ENCODE results near the gene FCHSD2.

FCHSD2 gene

DNA sequence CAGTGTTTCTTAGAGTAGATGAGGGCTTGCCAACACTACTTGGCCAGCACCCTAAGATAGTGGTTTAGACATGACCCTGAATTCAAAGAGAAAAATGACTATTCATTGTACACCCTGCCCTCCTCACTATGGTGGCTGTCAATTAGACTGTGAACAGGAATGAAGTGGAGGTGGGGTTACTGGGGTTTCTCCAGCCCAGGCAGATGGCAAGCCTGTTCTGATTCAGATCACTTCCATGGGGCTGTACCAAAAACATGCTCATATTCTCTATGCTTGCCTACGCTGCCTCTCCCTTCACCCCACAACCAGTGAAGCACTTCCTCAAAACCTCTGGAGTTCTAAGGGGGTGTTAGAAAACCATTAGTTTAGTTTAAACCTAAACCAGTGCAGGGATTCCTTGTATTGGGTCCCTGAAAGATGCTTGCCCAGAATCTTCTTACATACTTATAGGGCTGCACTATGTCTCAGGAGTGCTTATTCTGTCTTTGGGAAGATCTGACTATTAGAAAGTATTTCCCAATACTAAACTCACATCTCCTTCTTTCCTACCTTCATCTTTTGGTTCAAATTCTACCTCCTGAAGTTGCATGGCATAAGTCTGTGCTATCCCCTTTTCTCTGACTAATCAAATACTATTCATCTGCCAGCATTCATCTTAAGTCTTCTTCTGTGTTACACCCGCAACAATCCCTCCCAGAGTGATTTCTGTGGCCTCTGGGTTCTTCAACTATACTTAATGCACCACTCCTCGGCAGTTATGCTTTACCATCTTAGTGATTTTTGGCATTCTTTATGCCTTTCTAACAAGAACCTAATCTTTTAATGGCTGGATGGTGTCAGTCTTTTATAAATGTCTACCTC lies 256.1 kb downstream of the FCHSD2 start:
- no peak for DNase-seq (ENCODE audit: low read depth, low spot score)
- no peaks in the 10 kb centered on the region for H3K4me1 ChIP-seq (ENCODE audit: control insufficient read depth, insufficient read depth, low read length)
- H3K4me3 ChIP-seq (ENCODE audit: low read length), result no peak overlapping the region
- H3K36me3 ChIP-seq (ENCODE audit: control insufficient read depth, insufficient read depth, low read length), result no peaks in the 10 kb centered on the region
- WGBS (ENCODE audit: insufficient coverage, insufficient read length), result no CpG with 5 or more reads among the region's 3 CpGs
- H3K27me3 ChIP-seq (ENCODE audit: control insufficient read depth, insufficient read depth, low read length), result no peaks in the 10 kb centered on the region
- H3K9me3 ChIP-seq (ENCODE audit: control insufficient read depth, insufficient read depth, low read length), result no peaks in the 10 kb centered on the region
- H3K27ac ChIP-seq (ENCODE audit: low read length), result no peak overlapping the region

DNA sequence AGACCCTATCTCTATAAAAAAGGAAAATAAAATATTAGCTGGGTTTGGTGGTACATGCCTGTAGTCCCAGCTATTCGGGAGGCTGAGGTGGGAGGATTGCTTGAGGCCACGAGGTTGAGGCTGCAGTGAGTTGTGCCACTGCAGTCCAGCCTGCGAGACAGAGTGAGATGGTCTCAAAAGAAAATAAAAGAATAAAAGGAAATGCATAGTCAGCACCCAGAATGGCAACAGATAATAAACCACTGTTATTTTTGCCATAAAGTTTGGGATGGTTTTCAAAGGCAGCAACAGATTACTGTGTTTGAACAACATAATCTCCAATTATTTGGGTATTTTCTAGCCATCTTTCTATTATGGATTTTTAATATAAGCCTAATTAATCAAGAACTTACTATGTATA lies 266.0 kb downstream of the FCHSD2 start:
- Histone ChIP-seq H3K9me3 (ENCODE audit: control insufficient read depth, insufficient read depth, low read length) (no peaks in the 10 kb centered on the region), H3K27ac (ENCODE audit: low read length) (no peak overlapping the region), H3K4me1 (ENCODE audit: control insufficient read depth, insufficient read depth, low read length) (no peaks in the 10 kb centered on the region), H3K27me3 (ENCODE audit: control insufficient read depth, insufficient read depth, low read length) (no peaks in the 10 kb centered on the region), H3K36me3 (ENCODE audit: control insufficient read depth, insufficient read depth, low read length) (no peaks in the 10 kb centered on the region), H3K4me3 (ENCODE audit: low read length) (no peak overlapping the region)
- DNase-seq (ENCODE audit: low read depth, low spot score), result no peak
- WGBS (ENCODE audit: insufficient coverage, insufficient read length), result no CpG with 5 or more reads among the region's 3 CpGs

- WGBS (ENCODE audit: insufficient coverage, insufficient read length), result no CpG with 5 or more reads among the region's 1 CpG
Observed at GRCh38 chr11:72875736-72876135, 266.4 kb downstream of the FCHSD2 start.

DNA sequence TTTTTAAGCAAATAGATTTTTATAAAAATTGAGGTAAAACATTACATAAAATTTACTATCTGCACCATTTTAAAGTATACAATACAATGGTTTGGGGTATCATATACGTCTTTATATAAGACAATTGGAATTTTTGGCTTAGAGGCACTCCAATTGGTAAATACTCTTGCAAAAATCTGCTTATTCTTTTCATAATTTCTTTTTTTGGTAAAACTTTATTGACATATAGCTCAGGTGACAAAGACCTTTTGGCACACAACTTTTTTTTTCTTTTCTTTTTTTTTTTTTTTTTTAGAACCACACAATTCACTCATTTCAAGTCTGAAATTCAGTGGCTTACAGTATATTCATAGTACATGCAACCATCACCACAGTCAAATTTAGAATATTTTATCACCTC lies 270.1 kb downstream of the FCHSD2 start:
- Histone ChIP-seq H3K27ac (ENCODE audit: low read length) (no peak overlapping the region), H3K4me1 (ENCODE audit: control insufficient read depth, insufficient read depth, low read length) (no peaks in the 10 kb centered on the region), H3K9me3 (ENCODE audit: control insufficient read depth, insufficient read depth, low read length) (no peaks in the 10 kb centered on the region), H3K27me3 (ENCODE audit: control insufficient read depth, insufficient read depth, low read length) (no peaks in the 10 kb centered on the region), H3K4me3 (ENCODE audit: low read length) (no peak overlapping the region), H3K36me3 (ENCODE audit: control insufficient read depth, insufficient read depth, low read length) (no peaks in the 10 kb centered on the region)
- DNase-seq (ENCODE audit: low read depth, low spot score), result no peak
- WGBS (ENCODE audit: insufficient coverage, insufficient read length), result no CpG with 5 or more reads among the region's 1 CpG

More at GRCh38 chr11:72875736-72876135, 266.4 kb downstream of the FCHSD2 start:
- H3K27me3 ChIP-seq (ENCODE audit: control insufficient read depth, insufficient read depth, low read length), result no peaks in the 10 kb centered on the region
- DNase-seq (ENCODE audit: low read depth, low spot score), result no peak
- no peaks in the 10 kb centered on the region for H3K9me3 ChIP-seq (ENCODE audit: control insufficient read depth, insufficient read depth, low read length)
- no peak overlapping the region for H3K4me3 ChIP-seq (ENCODE audit: low read length)
- no peak overlapping the region for H3K27ac ChIP-seq (ENCODE audit: low read length)
- H3K36me3 ChIP-seq (ENCODE audit: control insufficient read depth, insufficient read depth, low read length), result no peaks in the 10 kb centered on the region
- H3K4me1 ChIP-seq (ENCODE audit: control insufficient read depth, insufficient read depth, low read length), result no peaks in the 10 kb centered on the region

GRCh38 chr11:72871119-72871518 lies 271.0 kb downstream of the FCHSD2 start:
- H3K36me3 ChIP-seq (ENCODE audit: control insufficient read depth, insufficient read depth, low read length), result no peaks in the 10 kb centered on the region
- no CpG with 5 or more reads among the region's 1 CpG for WGBS (ENCODE audit: insufficient coverage, insufficient read length)
- H3K4me3 ChIP-seq (ENCODE audit: low read length), result no peak overlapping the region
- H3K27ac ChIP-seq (ENCODE audit: low read length), result no peak overlapping the region
- no peaks in the 10 kb centered on the region for H3K4me1 ChIP-seq (ENCODE audit: control insufficient read depth, insufficient read depth, low read length)
- DNase-seq (ENCODE audit: low read depth, low spot score), result no peak
- H3K9me3 ChIP-seq (ENCODE audit: control insufficient read depth, insufficient read depth, low read length), result no peaks in the 10 kb centered on the region
- H3K27me3 ChIP-seq (ENCODE audit: control insufficient read depth, insufficient read depth, low read length), result no peaks in the 10 kb centered on the region

DNA sequence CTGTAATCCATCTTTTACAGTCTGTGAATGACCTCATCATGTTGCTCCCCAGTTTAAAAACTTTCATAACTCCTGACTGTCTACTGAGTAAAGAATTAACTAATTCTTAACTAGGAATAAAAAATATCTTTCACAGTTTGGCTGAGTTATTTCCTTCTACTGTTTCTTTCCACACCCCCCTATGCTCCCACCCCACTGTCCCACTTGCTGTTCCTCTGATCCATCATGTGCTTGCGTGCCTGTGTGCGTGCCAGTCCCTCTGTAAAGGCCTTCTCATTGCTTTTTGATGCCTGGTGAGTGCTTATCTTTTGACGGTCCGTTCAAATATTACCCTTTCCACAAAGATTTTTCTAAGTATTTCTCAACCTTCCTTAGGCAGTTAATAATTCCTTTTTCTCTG lies 272.3 kb downstream of the FCHSD2 start:
- no peak overlapping the region for H3K4me3 ChIP-seq (ENCODE audit: low read length)
- no peaks in the 10 kb centered on the region for H3K9me3 ChIP-seq (ENCODE audit: control insufficient read depth, insufficient read depth, low read length)
- no peak overlapping the region for H3K27ac ChIP-seq (ENCODE audit: low read length)
- no peaks in the 10 kb centered on the region for H3K27me3 ChIP-seq (ENCODE audit: control insufficient read depth, insufficient read depth, low read length)
- no peak for DNase-seq (ENCODE audit: low read depth, low spot score)
- no peaks in the 10 kb centered on the region for H3K4me1 ChIP-seq (ENCODE audit: control insufficient read depth, insufficient read depth, low read length)
- H3K36me3 ChIP-seq (ENCODE audit: control insufficient read depth, insufficient read depth, low read length), result no peaks in the 10 kb centered on the region
- no CpG with 5 or more reads among the region's 4 CpGs for WGBS (ENCODE audit: insufficient coverage, insufficient read length)

- H3K27ac ChIP-seq (ENCODE audit: low read length), result no peak overlapping the region
- no CpG with 5 or more reads among the region's 5 CpGs for WGBS (ENCODE audit: insufficient coverage, insufficient read length)
- no peaks in the 10 kb centered on the region for H3K27me3 ChIP-seq (ENCODE audit: control insufficient read depth, insufficient read depth, low read length)
- H3K4me3 ChIP-seq (ENCODE audit: low read length), result no peak overlapping the region
- no peaks in the 10 kb centered on the region for H3K4me1 ChIP-seq (ENCODE audit: control insufficient read depth, insufficient read depth, low read length)
- no peaks in the 10 kb centered on the region for H3K36me3 ChIP-seq (ENCODE audit: control insufficient read depth, insufficient read depth, low read length)
- no peaks in the 10 kb centered on the region for H3K9me3 ChIP-seq (ENCODE audit: control insufficient read depth, insufficient read depth, low read length)
- DNase-seq (ENCODE audit: low read depth, low spot score), result no peak
Observed at GRCh38 chr11:72867970-72868369, 274.1 kb downstream of the FCHSD2 start.

DNA sequence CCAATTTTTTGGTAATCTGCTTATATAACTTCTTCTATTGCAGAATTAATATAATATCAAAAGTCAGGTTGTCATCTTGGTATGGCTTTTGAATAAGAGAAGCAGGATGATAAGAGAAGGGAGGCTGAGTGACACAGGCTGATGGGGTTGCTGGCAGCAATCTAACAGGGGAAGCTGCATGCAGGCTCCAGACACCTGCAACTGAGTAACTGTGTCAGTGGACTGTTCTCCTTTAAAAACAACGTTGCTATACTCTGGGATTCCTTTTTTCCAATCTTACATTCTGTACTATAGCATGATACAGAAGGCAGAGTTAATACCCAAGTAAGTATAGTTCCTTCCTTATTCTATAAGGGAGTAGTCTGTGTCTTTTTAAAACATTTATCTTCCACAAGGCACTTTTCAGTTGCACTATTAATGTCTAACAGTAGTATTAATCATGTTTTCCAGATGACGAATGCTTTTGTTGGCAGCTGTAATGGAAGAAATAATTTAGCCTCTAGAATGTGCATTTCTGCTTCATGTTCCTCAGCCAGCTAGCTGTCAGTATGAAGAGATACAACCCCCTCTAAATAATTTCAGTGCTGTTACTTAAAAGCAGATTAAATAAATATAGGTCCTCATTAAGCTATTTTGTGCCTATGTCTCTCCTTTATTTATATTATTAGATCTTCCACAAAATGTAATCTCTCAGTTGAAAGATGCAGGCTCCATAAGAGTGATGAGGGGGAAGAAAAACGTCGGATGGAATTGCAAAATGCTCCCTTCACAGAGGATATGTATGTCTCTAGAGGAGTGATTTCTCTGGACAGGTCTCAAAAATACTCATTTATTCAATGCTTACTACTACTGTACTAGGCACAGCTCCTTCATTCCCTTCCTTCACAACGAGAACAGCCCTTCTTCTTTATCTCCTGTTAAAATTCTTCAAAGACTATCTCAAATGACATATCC lies 277.1 kb downstream of the FCHSD2 start:
- no CpG with 5 or more reads among the region's 5 CpGs for WGBS (ENCODE audit: insufficient coverage, insufficient read length)
- Histone ChIP-seq H3K4me1 (ENCODE audit: control insufficient read depth, insufficient read depth, low read length) (no peaks in the 10 kb centered on the region), H3K4me3 (ENCODE audit: low read length) (no peak overlapping the region), H3K27me3 (ENCODE audit: control insufficient read depth, insufficient read depth, low read length) (no peaks in the 10 kb centered on the region), H3K27ac (ENCODE audit: low read length) (no peak overlapping the region), H3K9me3 (ENCODE audit: control insufficient read depth, insufficient read depth, low read length) (no peaks in the 10 kb centered on the region), H3K36me3 (ENCODE audit: control insufficient read depth, insufficient read depth, low read length) (no peaks in the 10 kb centered on the region)
- no peak for DNase-seq (ENCODE audit: low read depth, low spot score)

- WGBS (ENCODE audit: insufficient coverage, insufficient read length), result no CpG with 5 or more reads among the region's 1 CpG
- Histone ChIP-seq H3K27ac (ENCODE audit: low read length) (no peak overlapping the region), H3K36me3 (ENCODE audit: control insufficient read depth, insufficient read depth, low read length) (no peaks in the 10 kb centered on the region), H3K9me3 (ENCODE audit: control insufficient read depth, insufficient read depth, low read length) (no peaks in the 10 kb centered on the region), H3K4me3 (ENCODE audit: low read length) (no peak overlapping the region), H3K27me3 (ENCODE audit: control insufficient read depth, insufficient read depth, low read length) (no peaks in the 10 kb centered on the region), H3K4me1 (ENCODE audit: control insufficient read depth, insufficient read depth, low read length) (no peaks in the 10 kb centered on the region)
- DNase-seq (ENCODE audit: low read depth, low spot score), result no peak
Observed at GRCh38 chr11:72863916-72864315, 278.2 kb downstream of the FCHSD2 start.

GRCh38 chr11:72863091-72863490 lies 279.0 kb downstream of the FCHSD2 start:
- Histone ChIP-seq H3K9me3 (ENCODE audit: control insufficient read depth, insufficient read depth, low read length) (no peaks in the 10 kb centered on the region), H3K36me3 (ENCODE audit: control insufficient read depth, insufficient read depth, low read length) (no peaks in the 10 kb centered on the region), H3K27me3 (ENCODE audit: control insufficient read depth, insufficient read depth, low read length) (no peaks in the 10 kb centered on the region), H3K4me3 (ENCODE audit: low read length) (no peak overlapping the region), H3K4me1 (ENCODE audit: control insufficient read depth, insufficient read depth, low read length) (no peaks in the 10 kb centered on the region), H3K27ac (ENCODE audit: low read length) (no peak overlapping the region)
- no peak for DNase-seq (ENCODE audit: low read depth, low spot score)
- no CpG with 5 or more reads among the region's 1 CpG for WGBS (ENCODE audit: insufficient coverage, insufficient read length)
